Muscle of leg (tissue), 11 donors: Measurements from ENCODE around the gene THUMPD3. TPM values are rescaled to one million over a fixed set of nuclear protein-coding genes. Genes with fewer than 3 reads are reported as not detected.

Experiments used
- DNase-seq: peaks from one replicate; pipeline ENCODE4 v3.0.0; 2013
- H3K27ac ChIP-seq: one replicate; pipeline ENCODE4 v1.5.1; 2013; ENCODE audit warnings: mild to moderate bottlenecking, low read length, control low read depth
- H3K27me3 ChIP-seq: one replicate; pipeline ENCODE4 v1.6.1; 2013; ENCODE audit warnings: low read length; ENCODE audit not compliant: control insufficient read depth, insufficient read depth
- H3K36me3 ChIP-seq: one replicate; pipeline ENCODE4 v1.6.1; 2013; ENCODE audit warnings: low read length; ENCODE audit not compliant: control insufficient read depth, insufficient read depth
- H3K4me1 ChIP-seq: one replicate; pipeline ENCODE4 v1.6.1; 2013; ENCODE audit warnings: low read length; ENCODE audit not compliant: control insufficient read depth, insufficient read depth
- H3K4me3 ChIP-seq: one replicate; pipeline ENCODE4 v1.5.1; 2013; ENCODE audit warnings: low read length, control low read depth
- H3K9me3 ChIP-seq: replicated peaks from 2 replicates; pipeline ENCODE4 v1.6.1; 2013; ENCODE audit warnings: low read depth, low read length; ENCODE audit not compliant: control insufficient read depth
- WGBS: methylation state at CpG from one replicate; pipeline ENCODE4 v1.1.5; 2013; ENCODE audit warnings: missing lambda C conversion rate; ENCODE audit not compliant: insufficient coverage; 5-methylcytosine and 5-hydroxymethylcytosine counted together
- polyA plus RNA-seq, 8 donors: library from polyadenylated mRNA; unstranded; fragments of 120-200 nt; gene quantifications; one replicate each; pipeline versions ENCODE4 v1.2.1 to v1.2.3, GENCODE V29; 2013; ENCODE audit warnings: inconsistent platforms in 1 of 8, low replicate concordance in 1 of 8; ENCODE audit not compliant: insufficient read length in 8 of 8, insufficient read depth in 1 of 8
- total RNA-seq: library from RNA; stranded (reverse); fragments of 120-200 nt; gene quantifications from one replicate; pipeline ENCODE4 v1.2.4, GENCODE V29; 2013

The THUMPD3 gene
- total and polyA plus RNA-seq, 9 donors = 31.7 to 39.4 (median 34.0) TPM

DNA sequence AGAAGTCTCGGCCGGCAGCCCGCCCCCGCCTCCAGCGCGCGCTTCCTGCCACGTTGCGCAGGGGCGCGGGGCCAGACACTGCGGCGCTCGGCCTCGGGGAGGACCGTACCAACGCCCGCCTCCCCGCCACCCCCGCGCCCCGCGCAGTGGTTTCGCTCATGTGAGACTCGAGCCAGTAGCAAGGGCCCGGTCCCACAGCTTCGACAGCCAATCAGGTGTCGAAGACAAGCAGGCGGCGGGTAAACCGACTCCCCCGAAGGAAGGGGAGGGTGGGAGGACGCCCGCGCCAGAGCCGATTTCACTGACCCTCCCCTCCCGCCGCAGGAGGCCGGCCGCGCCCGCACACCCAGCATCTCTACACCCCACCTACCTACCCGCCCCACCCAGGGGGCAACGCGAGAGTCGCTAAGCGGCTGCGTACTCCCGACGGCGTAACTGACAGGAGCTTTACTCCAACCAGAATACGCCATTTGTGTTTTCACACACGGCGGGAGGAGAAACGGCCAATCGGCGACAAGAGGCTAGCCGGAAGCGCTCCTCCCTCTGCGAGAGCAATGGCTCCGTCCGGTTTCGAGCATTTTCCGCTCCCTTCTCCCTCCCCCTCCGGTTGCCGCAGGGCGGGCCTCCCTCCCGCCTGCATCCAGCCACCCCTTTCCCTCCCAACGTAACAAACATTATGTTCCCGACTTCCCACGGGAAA is 33.9 kb downstream of the THUMPD3 start:
- Histone ChIP-seq H3K36me3 (peaks cover 9% of the 10 kb centered on the region), H3K4me1 (peaks cover 14% of the 10 kb centered on the region), H3K4me3 (peak overlapping the region; percentile 71), H3K27me3 (no peaks in the 10 kb centered on the region), H3K27ac (peak overlapping the region; percentile 99), H3K9me3 (no peaks in the 10 kb centered on the region)
- DNase-seq = peak; percentile 100
- 0% methylated on average over 61 of the region's 71 CpGs for WGBS

DNA sequence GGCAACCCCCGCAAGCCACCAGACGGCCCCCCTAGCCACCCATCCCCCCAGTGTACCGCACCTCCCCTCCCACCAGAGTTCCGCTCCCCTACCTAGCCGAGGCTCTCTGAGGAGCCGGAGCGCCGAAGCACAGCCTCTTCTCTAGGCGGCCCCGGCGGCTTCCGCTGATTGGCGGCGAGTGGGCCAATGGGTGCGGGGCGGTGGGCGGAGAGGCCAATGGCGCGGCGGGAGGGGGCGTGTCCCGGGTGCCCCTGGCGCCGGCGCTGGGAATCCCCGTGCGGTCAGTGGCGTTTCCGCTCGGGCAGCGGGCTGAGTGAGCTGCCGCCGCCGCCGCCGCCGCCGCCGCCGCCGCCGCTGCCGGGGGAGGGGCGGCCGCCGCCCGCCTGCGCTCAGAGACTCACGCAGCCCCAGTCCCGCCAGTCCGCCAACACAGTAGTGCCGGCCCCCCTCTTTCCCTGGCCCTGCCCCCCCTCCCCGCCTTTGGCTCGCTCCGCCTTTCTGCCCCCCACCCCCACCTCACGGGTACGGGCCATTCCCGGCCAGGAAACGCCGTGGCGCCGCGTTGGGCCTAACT is 34.6 kb downstream of the THUMPD3 start, which contains the start of gene SETD5:
Gene SETD5, plus strand, starts transcription at position 284 of the 574 bp plus-strand sequence. CDS start 31,324 bp downstream, outside the sequence.
- peak within 1 kb of the TSS; percentile 92 for H3K4me3 ChIP-seq
- H3K4me1 ChIP-seq = peaks cover 14% of the 10 kb centered on the region
- no peaks in the 10 kb centered on the region for H3K27me3 ChIP-seq
- H3K36me3 ChIP-seq = peaks cover 9% of the 10 kb centered on the region
- peak; percentile 99 for DNase-seq
- WGBS = 0% methylated on average over 50 of the region's 63 CpGs
- peak within 1 kb of the TSS; percentile 99 for H3K27ac ChIP-seq
- H3K9me3 ChIP-seq = no peaks in the 10 kb centered on the region

DNA sequence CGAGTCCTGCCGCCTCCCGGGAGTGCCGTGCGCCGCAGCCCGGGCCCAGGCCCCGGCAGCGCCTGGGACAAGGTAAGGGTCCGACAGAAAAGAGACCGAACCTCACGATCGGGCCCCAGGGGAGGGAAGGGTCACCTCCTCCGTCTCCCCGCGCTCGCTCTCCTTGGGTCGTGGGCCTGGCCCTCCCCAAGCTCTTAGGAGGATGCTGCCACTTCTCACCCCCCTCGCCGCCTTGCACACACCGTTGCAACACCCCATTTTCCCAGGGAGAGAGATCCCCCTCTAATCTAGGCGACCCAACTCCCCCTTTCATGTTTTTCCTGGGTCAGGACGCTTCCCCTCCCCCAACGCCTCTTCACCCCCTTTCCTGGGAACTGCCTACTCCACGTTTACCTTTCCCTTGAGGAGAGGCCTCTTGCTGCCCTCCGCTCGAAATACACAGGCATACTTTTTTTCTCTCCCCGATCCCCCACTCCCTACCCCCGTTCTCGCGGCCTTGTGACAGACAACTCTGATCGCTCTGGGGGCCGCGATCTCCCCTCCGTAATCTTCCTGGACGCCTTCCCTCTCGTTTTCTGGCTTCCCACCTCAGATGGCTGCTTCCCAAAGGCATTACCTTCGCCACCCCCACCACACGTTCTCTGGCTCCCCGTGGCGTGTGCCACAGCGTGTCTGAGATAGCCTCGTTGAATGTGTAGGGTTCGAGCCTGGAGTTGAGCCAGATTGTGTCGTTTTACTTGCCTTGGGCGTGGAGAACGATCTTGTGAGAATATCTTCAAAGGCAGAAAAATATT is 35.2 kb downstream of the THUMPD3 start:
- peak overlapping the region; percentile 92 for H3K4me3 ChIP-seq
- 0% methylated on average over 33 of the region's 47 CpGs for WGBS
- H3K36me3 ChIP-seq = peaks cover 9% of the 10 kb centered on the region
- DNase-seq = peak; percentile 74
- H3K4me1 ChIP-seq = peaks cover 18% of the 10 kb centered on the region
- H3K9me3 ChIP-seq = no peaks in the 10 kb centered on the region
- H3K27me3 ChIP-seq = no peaks in the 10 kb centered on the region
- H3K27ac ChIP-seq = peak overlapping the region; percentile 98

DNA sequence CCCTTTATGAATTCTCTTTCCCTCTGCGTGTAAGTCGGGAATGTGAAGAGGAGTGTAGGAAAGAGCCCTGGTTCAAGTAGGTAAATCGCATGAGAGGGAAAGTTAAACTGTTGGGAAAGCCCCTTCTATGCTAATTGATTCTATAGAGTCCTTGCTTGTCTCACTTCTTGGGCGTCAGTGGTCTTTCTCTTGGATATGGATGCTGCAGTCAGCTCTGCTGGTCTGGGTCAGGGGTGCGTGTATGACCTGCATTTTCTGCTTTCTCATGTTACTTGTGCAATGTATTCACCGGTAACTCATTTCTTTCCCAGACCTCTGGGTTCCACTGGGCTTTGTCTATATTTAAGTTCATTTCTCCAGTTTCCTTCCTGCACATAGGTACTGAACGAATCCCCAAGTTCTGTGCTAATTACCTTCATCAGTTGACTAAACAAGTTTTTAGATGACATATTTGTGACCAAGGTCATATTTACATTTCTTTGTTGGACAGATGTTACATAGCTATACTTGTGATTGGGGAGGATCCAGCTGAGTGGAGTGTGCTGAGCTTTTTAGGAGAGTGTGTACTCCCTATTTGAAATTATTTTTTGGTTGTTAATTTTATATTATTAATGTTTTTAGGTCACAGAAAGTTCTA is 36.0 kb downstream of the THUMPD3 start:
- 2% methylated on average over 3 of the region's 7 CpGs for WGBS
- peaks cover 19% of the 10 kb centered on the region for H3K4me1 ChIP-seq
- no peaks in the 10 kb centered on the region for H3K27me3 ChIP-seq
- peak; percentile 63 for DNase-seq
- H3K9me3 ChIP-seq = no peaks in the 10 kb centered on the region
- H3K27ac ChIP-seq = peak overlapping the region; percentile 98
- H3K4me3 ChIP-seq = peak overlapping the region; percentile 92
- peaks cover 5% of the 10 kb centered on the region for H3K36me3 ChIP-seq

DNA sequence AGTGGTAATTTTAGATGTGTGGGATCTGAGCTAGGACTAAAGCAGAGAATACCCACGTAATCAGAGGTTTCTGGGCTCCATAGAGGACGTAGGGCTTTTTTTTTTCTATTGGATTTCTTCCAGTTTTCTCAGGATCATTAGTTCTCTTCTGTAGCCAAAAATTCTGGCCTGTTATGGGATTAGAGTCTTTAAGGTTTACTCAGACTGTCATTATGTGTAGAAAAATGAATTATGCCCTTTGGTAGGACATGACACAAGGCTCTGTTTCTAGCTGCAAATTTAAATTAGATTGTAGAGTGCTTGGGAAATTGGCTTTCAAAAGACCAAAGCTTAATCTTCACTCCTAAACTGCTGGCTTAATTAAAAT is 36.5 kb downstream of the THUMPD3 start:
- Histone ChIP-seq H3K4me1 (peaks cover 19% of the 10 kb centered on the region), H3K27me3 (no peaks in the 10 kb centered on the region), H3K36me3 (peaks cover 5% of the 10 kb centered on the region), H3K27ac (peak overlapping the region; percentile 98), H3K4me3 (peak overlapping the region; percentile 92), H3K9me3 (no peaks in the 10 kb centered on the region)
- DNase-seq = peak; percentile 60
- 17% methylated on average over 1 of the region's 2 CpGs for WGBS

DNA sequence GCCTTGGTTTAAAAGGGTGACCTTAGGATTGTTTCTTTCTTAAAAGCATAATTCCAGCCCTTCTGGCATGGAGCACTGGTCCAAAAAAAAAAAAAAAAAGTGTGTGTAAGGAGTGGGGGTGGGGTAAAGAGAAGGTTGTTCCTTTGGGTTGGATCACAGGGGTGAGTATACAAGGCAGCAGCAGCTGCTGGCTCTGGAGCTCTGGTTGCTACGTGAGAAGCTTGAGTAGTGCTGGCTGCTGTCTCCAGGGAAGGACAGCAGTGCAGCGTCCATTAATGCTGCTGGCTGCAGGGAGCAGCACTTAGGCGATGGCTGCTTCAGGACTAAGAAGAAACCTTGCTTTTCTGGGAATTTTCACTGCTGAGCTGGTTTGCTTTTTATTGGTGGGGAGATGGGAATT is 36.9 kb downstream of the THUMPD3 start:
- peak; percentile 99 for DNase-seq
- peak overlapping the region; percentile 98 for H3K27ac ChIP-seq
- H3K4me1 ChIP-seq = peaks cover 21% of the 10 kb centered on the region
- H3K27me3 ChIP-seq = no peaks in the 10 kb centered on the region
- 6% methylated on average over 2 of the region's 3 CpGs for WGBS
- H3K9me3 ChIP-seq = no peaks in the 10 kb centered on the region
- H3K36me3 ChIP-seq = peaks cover 2% of the 10 kb centered on the region
- H3K4me3 ChIP-seq = peak overlapping the region; percentile 92

DNA sequence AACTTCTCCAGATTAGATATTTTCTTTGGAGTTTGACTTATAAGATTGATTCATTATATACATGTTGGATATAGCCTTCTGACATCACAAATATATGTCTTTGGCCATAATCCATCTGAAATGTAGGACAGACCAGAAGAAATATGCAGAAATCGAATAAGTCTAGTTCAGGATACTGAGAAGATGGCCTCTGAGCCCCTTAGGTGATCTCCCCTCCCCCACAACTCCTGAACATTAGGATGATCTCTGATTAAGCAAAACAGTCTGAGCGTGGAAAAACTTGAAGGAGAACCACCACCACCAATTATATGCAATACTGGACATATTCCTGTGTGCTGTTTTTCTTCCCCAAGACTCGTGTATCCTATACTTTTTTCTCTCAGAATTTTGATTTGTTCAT is 37.8 kb downstream of the THUMPD3 start:
- no peaks in the 10 kb centered on the region for H3K36me3 ChIP-seq
- no peak overlapping the region for H3K4me3 ChIP-seq
- peaks cover 15% of the 10 kb centered on the region for H3K4me1 ChIP-seq
- no peaks in the 10 kb centered on the region for H3K9me3 ChIP-seq
- H3K27ac ChIP-seq = peak overlapping the region; percentile 98
- peak; percentile 37 for DNase-seq
- no CpG with 5 or more reads among the region's 3 CpGs for WGBS
- H3K27me3 ChIP-seq = no peaks in the 10 kb centered on the region

DNA sequence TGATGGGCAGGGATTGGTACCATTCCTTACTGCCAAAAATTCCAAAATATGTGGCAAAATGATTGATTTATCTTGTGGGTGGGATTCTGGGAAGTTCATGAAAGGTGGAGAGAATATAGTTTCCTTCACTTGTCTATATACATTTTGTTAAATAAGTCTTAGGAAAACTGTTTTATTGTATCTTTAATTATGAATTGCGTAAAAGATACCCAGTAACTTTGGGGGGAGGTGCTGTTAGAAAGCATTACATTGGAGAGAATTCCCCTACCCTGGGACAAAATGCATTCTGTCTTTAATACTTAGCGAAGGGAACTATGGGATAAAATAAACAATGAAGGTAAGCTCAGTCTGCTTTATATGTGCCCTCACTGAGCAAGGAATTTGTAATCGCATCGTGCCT is 39.1 kb downstream of the THUMPD3 start:
- H3K27me3 ChIP-seq = no peaks in the 10 kb centered on the region
- no CpG with 5 or more reads among the region's 4 CpGs for WGBS
- H3K9me3 ChIP-seq = no peaks in the 10 kb centered on the region
- no peak overlapping the region for H3K27ac ChIP-seq
- H3K36me3 ChIP-seq = no peaks in the 10 kb centered on the region
- no peak overlapping the region for H3K4me3 ChIP-seq
- DNase-seq = no peak
- peaks cover 13% of the 10 kb centered on the region for H3K4me1 ChIP-seq

DNA sequence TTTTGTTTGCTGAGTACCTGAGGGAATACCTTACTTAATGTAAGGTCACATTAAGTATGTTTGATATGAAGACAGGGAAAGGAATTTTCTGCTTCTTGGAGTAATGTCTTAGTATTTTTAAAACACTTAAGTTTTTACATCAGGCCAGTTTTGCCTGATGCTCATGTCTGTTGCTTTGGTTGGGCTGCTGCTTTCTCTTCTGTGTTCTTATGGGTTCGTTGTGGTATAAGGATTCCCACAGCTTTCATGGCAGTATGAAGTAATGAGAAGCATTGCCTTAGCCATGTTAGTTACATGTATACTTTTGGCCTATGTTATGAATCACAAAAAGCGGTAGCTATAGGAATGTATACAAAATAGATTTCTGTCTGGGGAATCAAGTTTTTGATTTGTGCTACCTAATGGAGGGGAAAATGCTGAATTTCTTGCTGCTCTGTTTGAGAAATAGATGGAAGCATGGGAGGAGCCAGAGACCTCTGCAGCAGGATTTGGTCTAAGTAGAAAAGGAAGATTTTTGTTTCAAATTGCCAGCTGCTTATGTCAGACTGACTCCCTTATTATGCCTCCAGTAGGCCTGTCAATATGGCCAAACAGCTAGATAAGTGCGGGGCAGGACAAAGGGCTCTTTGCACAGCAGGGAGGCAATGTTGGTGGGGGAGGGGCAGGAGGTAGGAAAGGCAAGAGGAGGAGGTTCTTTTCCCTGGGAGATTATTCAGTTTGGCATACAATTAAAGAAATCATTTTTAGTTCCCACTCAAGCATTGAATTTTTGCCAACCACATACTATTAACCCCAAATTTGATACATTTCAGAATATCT is 39.8 kb downstream of the THUMPD3 start:
- WGBS = 0% methylated on average over 1 of the region's 3 CpGs
- DNase-seq = peak; percentile 48
- Histone ChIP-seq H3K9me3 (no peaks in the 10 kb centered on the region), H3K4me3 (no peak overlapping the region), H3K36me3 (no peaks in the 10 kb centered on the region), H3K27me3 (no peaks in the 10 kb centered on the region), H3K27ac (peak overlapping the region; percentile 52), H3K4me1 (peaks cover 13% of the 10 kb centered on the region)
